OCI-LY7 (cell line): ENCODE data around the gene PTPRQ. TPM values are rescaled to one million over a fixed set of nuclear protein-coding genes. Genes with fewer than 3 reads are reported as not detected.

Source experiments
- BruUV-seq: library from RNA; stranded (reverse); fragments of 400-500 nt; replicated peaks from 2 replicates; lab custom pipeline; 2021; lab: Mats Ljungman, UMichigan
- CTCF ChIA-PET: fragments of 300-600 bp; sonication (Branson Sonifier 250); formaldehyde crosslinking; loops from one replicate; lab custom pipeline; 2022; ENCODE audit warnings: antibody characterized with exemption; ENCODE audit not compliant: unreplicated experiment; lab: Charles Lee
- POLR2A ChIA-PET: fragments of 300-600 bp; sonication (Branson Sonifier 250); formaldehyde crosslinking; loops from one replicate; lab custom pipeline; 2022; ENCODE audit warnings: antibody characterized with exemption; lab: Charles Lee
- DNase-seq: peaks from one replicate; pipeline ENCODE4 v3.0.0-alpha.2; 2015; ENCODE audit warnings: low spot score
- H2AFZ ChIP-seq: fragments of 200-600 bp; sonication (generic), shearing (Covaris generic); 2 replicates; pipeline ENCODE4 v1.6.1; 2014; ENCODE audit warnings: mild to moderate bottlenecking, antibody characterized with exemption, low read length, moderate library complexity
- H3K27ac ChIP-seq: fragments of 200-600 bp; sonication (generic); 2 replicates; pipeline ENCODE4 v1.5.1; 2014; ENCODE audit warnings: mixed run types, low read depth, mild to moderate bottlenecking, moderate library complexity, low read length, inconsistent platforms; ENCODE audit not compliant: poor library complexity, severe bottlenecking
- H3K36me3 ChIP-seq: fragments of 200-600 bp; sonication (generic); 2 replicates; pipeline ENCODE4 v1.6.1; 2014; ENCODE audit warnings: mild to moderate bottlenecking, antibody characterized with exemption, low read length, moderate library complexity, mixed read lengths; ENCODE audit not compliant: insufficient read depth
- H3K4me1 ChIP-seq: fragments of 200-600 bp; sonication (generic); 2 replicates; pipeline ENCODE4 v1.5.1; 2014; ENCODE audit warnings: mild to moderate bottlenecking, low read length; ENCODE audit not compliant: insufficient read depth, poor library complexity, severe bottlenecking
- H3K4me2 ChIP-seq: fragments of 200-600 bp; sonication (generic); 2 replicates; pipeline ENCODE4 v1.6.1; 2014; ENCODE audit warnings: mild to moderate bottlenecking, low read length
- H3K4me3 ChIP-seq: fragments of 200-600 bp; sonication (generic); 2 replicates; pipeline ENCODE4 v1.5.1; 2014; ENCODE audit warnings: mild to moderate bottlenecking, low read depth, low read length; ENCODE audit not compliant: poor library complexity, severe bottlenecking
- H3K79me2 ChIP-seq: fragments of 200-600 bp; sonication (generic); 2 replicates; pipeline ENCODE4 v1.6.1; 2016; ENCODE audit warnings: low read depth, mild to moderate bottlenecking, low read length, moderate library complexity, mixed read lengths; ENCODE audit not compliant: insufficient read depth
- H3K9me2 ChIP-seq: fragments of 200-600 bp; sonication (generic); 2 replicates; pipeline ENCODE4 v1.6.1; 2016; ENCODE audit warnings: mild to moderate bottlenecking, low read length, mixed read lengths; ENCODE audit not compliant: insufficient read depth
- H3K9me3 ChIP-seq: fragments of 200-600 bp; sonication (generic); 2 replicates; pipeline ENCODE4 v1.6.1; 2014; ENCODE audit warnings: mild to moderate bottlenecking, mixed run types, low read length, mixed read lengths
- H4K20me1 ChIP-seq: fragments of 200-600 bp; sonication (generic); 2 replicates; pipeline ENCODE4 v1.6.1; 2014; ENCODE audit warnings: mild to moderate bottlenecking, antibody characterized with exemption, low read length, moderate library complexity, mixed read lengths; ENCODE audit not compliant: insufficient read depth
- CTCF ChIP-seq: fragments of 200-600 bp; sonication (generic); conservative IDR thresholded peaks from 2 replicates; pipeline ENCODE4 v1.5.1; 2014; ENCODE audit warnings: mild to moderate bottlenecking, antibody characterized with exemption, low read length, moderate library complexity, mixed read lengths
- EZH2phosphoT487 ChIP-seq: fragments of 200-600 bp; sonication (generic); IDR thresholded peaks from 2 replicates; pipeline ENCODE4 v1.6.1; 2018; ENCODE audit warnings: low read depth, borderline replicate concordance, mild to moderate bottlenecking, mixed run types, antibody characterized with exemption, low read length, moderate library complexity, mixed read lengths
- intact Hi-C: fragments of 100-400 bp; cut with micrococcal nuclease; formaldehyde crosslinking; loops from one replicate; pipeline ENCODE4 v1.10.0; 2022; ENCODE audit not compliant: unreplicated experiment
- total RNA-seq, 2 experiments: library from RNA; depleted of rRNA in 1 of 2; stranded (reverse); fragments of >200 nt in 1 of 2; shearing (Covaris generic) in 1 of 2; gene quantifications; 2 replicates each; pipeline ENCODE4 v1.2.3, GENCODE V29; 2014 to 2022

The PTPRQ gene
- total RNA-seq, 2 experiments from 2014 or later, result not detected

GRCh38 chr12:80420075-80420474 is 24.0 kb upstream of the PTPRQ start:
- no peak for DNase-seq
- Histone ChIP-seq H3K27ac (no peak overlapping the region), H3K4me2 (no peak overlapping the region), H4K20me1 (no peaks in the 10 kb centered on the region), H3K36me3 (no peaks in the 10 kb centered on the region), H2AFZ (no peak overlapping the region), H3K79me2 (no peaks in the 10 kb centered on the region), H3K9me3 (no peaks in the 10 kb centered on the region), H3K4me1 (no peaks in the 10 kb centered on the region), H3K9me2 (no peaks in the 10 kb centered on the region), H3K4me3 (no peak overlapping the region)
- no peak for TF ChIP-seq EZH2phosphoT487
- TF ChIP-seq CTCF, result no peak
- CTCF ChIA-PET, result no interaction called here
- POLR2A ChIA-PET, result no interaction called here
- no TSS peak for BruUV-seq
- intact Hi-C loops, result no loop called here

- no TSS peak for BruUV-seq
- no peak for TF ChIP-seq CTCF
- no peak for TF ChIP-seq EZH2phosphoT487
- intact Hi-C loops, result no loop called here
- H2AFZ ChIP-seq, result no peak overlapping the region
- ChIA-PET POLR2A (interaction anchor here (0.6 kb wide), 1 partner anchor 1159 kb away, joined by 3 read pairs; no protein-coding TSS in a partner anchor), CTCF (no interaction called here)
- H3K4me1 ChIP-seq, result no peaks in the 10 kb centered on the region
- H3K27ac ChIP-seq, result no peak overlapping the region
- H3K9me3 ChIP-seq, result no peaks in the 10 kb centered on the region
- no peak for DNase-seq
- H3K4me3 ChIP-seq, result no peak overlapping the region
- H3K36me3 ChIP-seq, result no peaks in the 10 kb centered on the region
- H3K9me2 ChIP-seq, result no peaks in the 10 kb centered on the region
- H4K20me1 ChIP-seq, result no peaks in the 10 kb centered on the region
- no peaks in the 10 kb centered on the region for H3K79me2 ChIP-seq
- no peak overlapping the region for H3K4me2 ChIP-seq
Measured at GRCh38 chr12:80422550-80422949, 21.5 kb upstream of the PTPRQ start.

- Histone ChIP-seq H3K79me2 (no peaks in the 10 kb centered on the region), H3K4me3 (no peak overlapping the region), H3K4me1 (no peaks in the 10 kb centered on the region), H4K20me1 (no peaks in the 10 kb centered on the region), H3K4me2 (no peak overlapping the region), H3K9me3 (no peaks in the 10 kb centered on the region), H3K36me3 (no peaks in the 10 kb centered on the region), H2AFZ (no peak overlapping the region), H3K27ac (no peak overlapping the region), H3K9me2 (no peaks in the 10 kb centered on the region)
- intact Hi-C loops, result no loop called here
- no peak for TF ChIP-seq EZH2phosphoT487
- TF ChIP-seq CTCF, result no peak
- CTCF ChIA-PET, result no interaction called here
- BruUV-seq, result no TSS peak
- POLR2A ChIA-PET, result no interaction called here
- DNase-seq, result no peak
Measured at GRCh38 chr12:80432061-80432460, 12.0 kb upstream of the PTPRQ start.
